H1 (cell line): Measurements from ENCODE around the gene TMEM72. TPM values are rescaled to one million over a fixed set of nuclear protein-coding genes. Genes with fewer than 3 reads are reported as not detected.

ENCODE experiments used
- CTCF ChIA-PET: fragments of 300-600 bp; sonication (Branson Sonifier 250); formaldehyde crosslinking; loops from one replicate; lab custom pipeline; 2021; ENCODE audit not compliant: partially characterized antibody; lab: Charles Lee
- POLR2A ChIA-PET: fragments of 300-600 bp; sonication (Branson Sonifier 250); formaldehyde crosslinking; loops from one replicate; lab custom pipeline; 2021; ENCODE audit warnings: inconsistent platforms; ENCODE audit not compliant: partially characterized antibody; lab: Charles Lee
- DNase-seq, 2 experiments: peaks; one replicate each; pipeline versions ENCODE4 v3.0.0 to v3.0.0-alpha.2; 2010 to 2022; ENCODE audit warnings: low spot score in 2 of 2, low read depth in 1 of 2, mixed read lengths in 1 of 2
- FAIRE-seq: peaks from 2 replicates; lab custom pipeline; 2011; peaks lifted over from hg19 to GRCh38; lab: Jason Lieb, UNC
- H2AFZ ChIP-seq: 2 replicates; pipeline ENCODE4 v1.8.1; 2012; ENCODE audit warnings: low read length, inconsistent platforms
- H2AK5ac ChIP-seq: 2 replicates; pipeline ENCODE4 v1.6.1; 2013; ENCODE audit warnings: low read depth, low read length
- H2BK120ac ChIP-seq: replicated peaks from 2 replicates; pipeline ENCODE3; 2013; ENCODE audit warnings: low read depth, low read length, inconsistent platforms
- H2BK12ac ChIP-seq: 2 replicates; pipeline ENCODE4 v1.6.1; 2013; ENCODE audit warnings: low read depth, low read length
- H2BK15ac ChIP-seq: 2 replicates; pipeline ENCODE4 v1.6.1; 2013; ENCODE audit warnings: low read length
- H2BK20ac ChIP-seq: 2 replicates; pipeline ENCODE4 v1.6.1; 2013; ENCODE audit warnings: low read length
- H2BK5ac ChIP-seq: 2 replicates; pipeline ENCODE4 v1.6.1; 2013; ENCODE audit warnings: low read depth, low read length
- H3K14ac ChIP-seq: 2 replicates; pipeline ENCODE4 v1.6.1; 2013; ENCODE audit warnings: inconsistent platforms; ENCODE audit not compliant: insufficient read length
- H3K18ac ChIP-seq: 2 replicates; pipeline ENCODE4 v1.6.1; 2013; ENCODE audit warnings: low read length; ENCODE audit errors: extremely low read depth
- H3K23ac ChIP-seq: 2 replicates; pipeline ENCODE4 v1.6.1; 2013; ENCODE audit warnings: inconsistent platforms; ENCODE audit not compliant: insufficient read length
- H3K23me2 ChIP-seq: 2 replicates; pipeline ENCODE4 v1.6.1; 2013; ENCODE audit warnings: low read depth, low read length
- H3K27ac ChIP-seq: 2 replicates; pipeline ENCODE4 v1.6.1; 2011; ENCODE audit warnings: low read depth, low read length, inconsistent platforms
- H3K27me3 ChIP-seq, 4 experiments: replicated peaks in 1 of 4; 1 replicate in 1 of 4; 2 replicates in 3 of 4; pipeline versions ENCODE4 v1.6.1 to v1.8.1; 2011 to 2013; ENCODE audit warnings: low read length in 3 of 4, mild to moderate bottlenecking in 3 of 4, inconsistent platforms in 2 of 4, mixed read lengths in 2 of 4, moderate library complexity in 1 of 4; ENCODE audit not compliant: control insufficient read depth in 3 of 4, insufficient read depth in 3 of 4; ENCODE audit errors: extremely low read depth in 1 of 4
- H3K36me3 ChIP-seq, 4 experiments: 2 replicates each; pipeline versions ENCODE4 v1.6.1 to v1.8.1; 2011 to 2013; ENCODE audit warnings: mild to moderate bottlenecking in 4 of 4, low read length in 3 of 4, moderate library complexity in 2 of 4, control low read depth in 1 of 4, inconsistent platforms in 1 of 4; ENCODE audit not compliant: insufficient read depth in 4 of 4, control insufficient read depth in 2 of 4
- H3K4ac ChIP-seq: replicated peaks from 2 replicates; pipeline ENCODE3; 2013; ENCODE audit warnings: low read length, low read depth, mixed read lengths, inconsistent platforms; ENCODE audit not compliant: insufficient read length
- H3K4me1 ChIP-seq, 4 experiments: replicated peaks in 1 of 4; 1 replicate in 1 of 4; 2 replicates in 3 of 4; pipeline versions ENCODE4 v1.6.1 to v1.8.1; 2011 to 2013; ENCODE audit warnings: low read length in 3 of 4, inconsistent platforms in 2 of 4, mixed read lengths in 1 of 4; ENCODE audit not compliant: insufficient read depth in 4 of 4, control insufficient read depth in 3 of 4
- H3K4me2 ChIP-seq, 2 experiments: 2 replicates each; pipeline versions ENCODE4 v1.6.1 to v1.8.1; 2011 to 2013; ENCODE audit warnings: low read depth in 2 of 2, low read length in 2 of 2, control low read depth in 1 of 2, inconsistent platforms in 1 of 2, mild to moderate bottlenecking in 1 of 2; ENCODE audit not compliant: insufficient read depth in 1 of 2
- H3K4me3 ChIP-seq, 4 experiments: fragments of 200-600, 300-600 bp in 1 of 4; sonication (generic), shearing (Covaris generic), sonication (Bioruptor Twin) in 1 of 4; 2 replicates each; pipeline versions ENCODE4 v1.5.1 to v1.8.1; 2011 to 2016; ENCODE audit warnings: low read length in 4 of 4, low read depth in 3 of 4, control low read depth in 2 of 4, inconsistent platforms in 2 of 4, mild to moderate bottlenecking in 2 of 4, mixed read lengths in 1 of 4, moderate library complexity in 1 of 4; ENCODE audit not compliant: insufficient read depth in 2 of 4; ENCODE audit errors: extremely low read depth in 1 of 4
- H3K56ac ChIP-seq: replicated peaks from 2 replicates; pipeline ENCODE3; 2013; ENCODE audit warnings: low read depth, mild to moderate bottlenecking, mixed read lengths, low read length, inconsistent platforms; ENCODE audit not compliant: insufficient read length
- H3K79me1 ChIP-seq: 2 replicates; pipeline ENCODE4 v1.6.1; 2013; ENCODE audit warnings: low read depth, low read length, control low read depth
- H3K79me2 ChIP-seq, 2 experiments: 2 replicates each; pipeline versions ENCODE4 v1.6.1 to v1.8.1; 2012 to 2013; ENCODE audit warnings: low read length in 2 of 2, mild to moderate bottlenecking in 2 of 2, inconsistent platforms in 1 of 2; ENCODE audit not compliant: insufficient read depth in 2 of 2, control insufficient read depth in 1 of 2
- H3K9ac ChIP-seq, 4 experiments: replicated peaks in 1 of 4; 1 replicate in 1 of 4; 2 replicates in 3 of 4; pipeline versions ENCODE4 v1.6.1 to v1.8.1; 2011 to 2013; ENCODE audit warnings: low read depth in 3 of 4, low read length in 3 of 4, control low read depth in 2 of 4, mild to moderate bottlenecking in 2 of 4, moderate library complexity in 2 of 4, inconsistent platforms in 1 of 4; ENCODE audit errors: extremely low read depth in 1 of 4
- H3K9me3 ChIP-seq, 2 experiments: 2 replicates each; pipeline versions ENCODE4 v1.6.1 to v1.8.1; 2012 to 2013; ENCODE audit warnings: mild to moderate bottlenecking in 2 of 2, moderate library complexity in 2 of 2, control low read depth in 1 of 2, inconsistent platforms in 1 of 2, low read depth in 1 of 2, low read length in 1 of 2, mixed read lengths in 1 of 2; ENCODE audit not compliant: insufficient read depth in 2 of 2
- H4K20me1 ChIP-seq, 2 experiments: replicated peaks in 1 of 2; 2 replicates each; pipeline versions ENCODE3 to v1.8.1; 2011 to 2013; ENCODE audit warnings: inconsistent platforms in 2 of 2, low read length in 2 of 2, mild to moderate bottlenecking in 1 of 2; ENCODE audit not compliant: insufficient read depth in 2 of 2, control insufficient read depth in 1 of 2
- H4K5ac ChIP-seq: 2 replicates; pipeline ENCODE4 v1.6.1; 2013; ENCODE audit warnings: low read length, low read depth, mixed read lengths, inconsistent platforms; ENCODE audit not compliant: insufficient read length
- H4K8ac ChIP-seq: 2 replicates; pipeline ENCODE4 v1.8.0; 2013; ENCODE audit warnings: mild to moderate bottlenecking, moderate library complexity, low read length, inconsistent platforms; ENCODE audit not compliant: insufficient read depth; ENCODE audit errors: extremely low read depth
- H4K91ac ChIP-seq: replicated peaks from 2 replicates; pipeline ENCODE3; 2013; ENCODE audit warnings: low read length, mixed read lengths, inconsistent platforms; ENCODE audit not compliant: insufficient read length
- CBX5 ChIP-seq: fragments of 300-800, 300-1000 bp; sonication (generic); IDR thresholded peaks from 2 replicates; pipeline ENCODE4 v1.7.1; 2016; ENCODE audit warnings: antibody characterized with exemption, low read length, low read depth
- CHD1 ChIP-seq: IDR thresholded peaks from 2 replicates; pipeline ENCODE4 v1.6.1; 2012; ENCODE audit warnings: low read depth, low read length, improper control_type of control experiment
- FOSL1 ChIP-seq: IDR thresholded peaks from 2 replicates; pipeline ENCODE4 v1.6.1; 2011; ENCODE audit warnings: mild to moderate bottlenecking, low read depth, low read length, moderate library complexity; ENCODE audit not compliant: insufficient read depth
- HDAC6 ChIP-seq: IDR thresholded peaks from one replicate; pipeline ENCODE4 v1.7.1; 2012; ENCODE audit warnings: low read depth, mild to moderate bottlenecking, inconsistent platforms, low read length, moderate library complexity
- KDM1A ChIP-seq: fragments of 200-600, 300-600 bp; sonication (generic); IDR thresholded peaks from 2 replicates; pipeline ENCODE4 v1.7.1; 2016; ENCODE audit warnings: mild to moderate bottlenecking, low read length, borderline replicate concordance
- SP2 ChIP-seq: IDR thresholded peaks from 2 replicates; pipeline ENCODE4 v1.6.1; 2012; ENCODE audit warnings: mild to moderate bottlenecking, low read length, inconsistent platforms
- SRF ChIP-seq: IDR thresholded peaks from 2 replicates; pipeline ENCODE4 v1.6.1; 2011; ENCODE audit warnings: mild to moderate bottlenecking, low read depth, low read length, moderate library complexity
- WGBS, 2 experiments: shearing (Covaris generic) in 1 of 2; methylation state at CpG; one replicate each; pipeline versions ENCODE4 v1.1.6 to v1.1.7; 2013 to 2015; ENCODE audit warnings: low lambda C conversion rate in 2 of 2, mixed read lengths in 2 of 2, inconsistent platforms in 1 of 2, low coverage in 1 of 2, missing lambda C conversion rate in 1 of 2; ENCODE audit not compliant: insufficient replicate concordance in 2 of 2, insufficient coverage in 1 of 2, insufficient read length in 1 of 2; ENCODE audit errors: extremely low coverage in 1 of 2, missing lambda C conversion rate in 1 of 2; 5-methylcytosine and 5-hydroxymethylcytosine counted together
- polyA plus RNA-seq, 7 experiments: library from polyadenylated mRNA; depleted of rRNA in 3 of 7; stranded (reverse) in 5 of 7; unstranded in 2 of 7; fragments of >200 nt in 5 of 7; fragments of 200-250 nt in 2 of 7; gene quantifications; 1 replicate in 5 of 7; 2 replicates in 1 of 7; 4 replicates in 1 of 7; pipeline versions ENCODE4 v1.2.1 to v1.2.3, GENCODE V29; 2011 to 2013; ENCODE audit warnings: missing spikeins in 2 of 7, mixed read lengths in 2 of 7
- total RNA-seq: library from RNA; stranded (reverse); fragmentation: NEBNext Ultra II Directional; extraction: Animal tissue kit (Norgen Biotek cat#: 25700); gene quantifications from 2 replicates; pipeline ENCODE4 v1.2.1, GENCODE V29; 2021
- TF ChIP-seq, protein P1 (sequence below): IDR thresholded peaks from 2 replicates; pipeline ENCODE4 v1.6.1; 2011; ENCODE audit warnings: low read depth, mild to moderate bottlenecking, low read length; ENCODE audit not compliant: insufficient read depth

Gene TMEM72
- total and polyA plus RNA-seq, 2 of the 8 experiments (the other 6 are each of a cell fraction or from before 2014, with no cell fraction given) = not detected

DNA sequence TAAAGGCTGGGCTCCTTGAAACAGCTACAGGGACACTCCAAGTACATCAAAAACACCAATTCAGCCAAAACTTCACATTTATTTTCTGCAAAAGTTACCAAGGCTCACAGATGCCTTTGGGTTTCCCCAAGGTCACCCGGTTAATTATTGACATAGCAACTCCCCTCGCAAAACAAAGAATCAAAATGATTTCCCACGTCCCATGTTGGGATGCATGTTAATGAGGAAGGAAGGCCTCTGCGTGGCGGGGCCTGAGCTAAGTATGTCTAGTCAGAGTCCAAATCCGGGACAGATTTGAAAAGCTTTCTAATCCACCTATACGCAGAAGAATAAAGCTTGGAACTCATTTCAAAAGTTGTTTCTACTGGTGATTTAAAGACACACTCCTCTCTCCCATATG, 535 bp upstream of the TMEM72 start:
- no peak overlapping the region for H2BK20ac ChIP-seq
- H2AFZ ChIP-seq = no peak overlapping the region
- DNase-seq (no peak), FAIRE-seq (no peak)
- no peak overlapping the region for H4K5ac ChIP-seq
- no peak overlapping the region for H3K14ac ChIP-seq
- peaks cover 9 to 17% (median 11%) of the 10 kb centered on the region in 4 experiments; a peak in 6 of 7 replicates for H3K4me1 ChIP-seq
- no peak overlapping the region for H2BK5ac ChIP-seq
- no peaks in the 10 kb centered on the region for H3K9me3 ChIP-seq
- ChIA-PET CTCF (interaction anchor here (0.6 to 3.5 kb wide), 4 partner anchors 14 to 31 kb away, joined by 3 to 10 read pairs (median 4); no protein-coding TSS in a partner anchor), POLR2A (interaction anchor here (1.9 kb wide), 1 partner anchor 14 kb away, joined by 6 read pairs; no protein-coding TSS in a partner anchor)
- H3K18ac ChIP-seq = no peak overlapping the region
- no peak overlapping the region for H2AK5ac ChIP-seq
- no peak overlapping the region for H3K4me3 ChIP-seq
- no peak overlapping the region for H2BK120ac ChIP-seq
- no peaks in the 10 kb centered on the region for H3K36me3 ChIP-seq
- H2BK15ac ChIP-seq = no peak overlapping the region
- no peak overlapping the region for H3K9ac ChIP-seq
- no peaks in the 10 kb centered on the region for H4K20me1 ChIP-seq
- H3K4me2 ChIP-seq = no peak overlapping the region
- H3K56ac ChIP-seq = no peak overlapping the region
- H3K23ac ChIP-seq = no peak overlapping the region
- WGBS, 2 experiments = 78% methylated on average over 7 of the region's 7 CpGs; no CpG with 5 or more reads in 1 of the 2 experiments
- no peaks in the 10 kb centered on the region for H3K79me2 ChIP-seq
- H4K8ac ChIP-seq = no peak overlapping the region
- H3K27me3 ChIP-seq = no peaks in the 10 kb centered on the region
- H4K91ac ChIP-seq = no peak overlapping the region
- H3K23me2 ChIP-seq = no peaks in the 10 kb centered on the region
- H3K27ac ChIP-seq = no peak overlapping the region
- H2BK12ac ChIP-seq = no peak overlapping the region
- H3K79me1 ChIP-seq = no peaks in the 10 kb centered on the region
- no peak overlapping the region for H3K4ac ChIP-seq
- TF ChIP-seq FOSL1 = no peak
- TF ChIP-seq CHD1 = no peak
- no peak for TF ChIP-seq SP2
- TF ChIP-seq, protein P1, sequence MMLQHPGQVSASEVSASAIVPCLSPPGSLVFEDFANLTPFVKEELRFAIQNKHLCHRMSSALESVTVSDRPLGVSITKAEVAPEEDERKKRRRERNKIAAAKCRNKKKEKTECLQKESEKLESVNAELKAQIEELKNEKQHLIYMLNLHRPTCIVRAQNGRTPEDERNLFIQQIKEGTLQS = no peak
- TF ChIP-seq KDM1A = no peak
- no peak for TF ChIP-seq CBX5
- no peak for TF ChIP-seq HDAC6
- no peak for TF ChIP-seq SRF
